K562 (cell line): ENCODE measurements around the gene UBXN4. TPM values are rescaled to one million over a fixed set of nuclear protein-coding genes. Genes with fewer than 3 reads are reported as not detected.

Experiments used
- ESRRA ChIP-seq: fragments of 450-650 bp; IDR thresholded peaks from 2 replicates; pipeline ENCODE4 v1.6.1; 2014; ENCODE audit warnings: low read depth, mild to moderate bottlenecking, moderate library complexity, borderline replicate concordance
- FOXM1 ChIP-seq, 2 experiments: fragments of 450-650 bp in 1 of 2; sonication (generic) in 1 of 2; formaldehyde crosslinking in 1 of 2; IDR thresholded peaks; 2 replicates each; pipeline versions ENCODE4 v1.6.1 to v1.9.0; 2017 to 2022; ENCODE audit warnings: low read depth in 2 of 2, mild to moderate bottlenecking in 2 of 2, missing genetic modification reagents in 1 of 2, moderate library complexity in 1 of 2
- HES1 ChIP-seq: fragments of 450-650 bp; IDR thresholded peaks from 2 replicates; pipeline ENCODE4 v1.6.1; 2016; ENCODE audit warnings: low read depth, mild to moderate bottlenecking, moderate library complexity
- HNRNPUL1 ChIP-seq: fragments of 200-400 bp; formaldehyde crosslinking; IDR thresholded peaks from 2 replicates; pipeline ENCODE4 v1.6.1; 2017; ENCODE audit warnings: low read length
- RUNX1 ChIP-seq: sonication (generic); IDR thresholded peaks from 2 replicates; pipeline ENCODE4 v1.6.1; 2016; ENCODE audit warnings: antibody characterized with exemption, low read depth
- SRSF1 ChIP-seq: fragments of 200-400 bp; formaldehyde crosslinking; IDR thresholded peaks from 2 replicates; pipeline ENCODE4 v1.6.1; 2017; ENCODE audit warnings: mild to moderate bottlenecking, low read depth, low read length, moderate library complexity
- TCF7L2 ChIP-seq: fragments of 150-350 bp; IDR thresholded peaks from 2 replicates; pipeline ENCODE4 v1.6.1; 2016; ENCODE audit warnings: low read depth, mild to moderate bottlenecking, low read length, moderate library complexity
- ZFP30 ChIP-seq: fragments of 250-450 bp; sonication (Bioruptor Pico); IDR thresholded peaks from 2 replicates; pipeline ENCODE4 v1.8.0; 2022; ENCODE audit warnings: moderate library complexity, mild to moderate bottlenecking, inconsistent platforms, borderline replicate concordance
- ZNF551 ChIP-seq: fragments of 250-450 bp; sonication (Bioruptor Pico); IDR thresholded peaks from 2 replicates; pipeline ENCODE4 v1.5.0; 2021; ENCODE audit warnings: mild to moderate bottlenecking, moderate library complexity
- ZNF586 ChIP-seq: fragments of 450-650 bp; formaldehyde crosslinking; conservative IDR thresholded peaks from 2 replicates; pipeline ENCODE4 v1.4.0; 2020; ENCODE audit warnings: mild to moderate bottlenecking, moderate library complexity
- ZSCAN32 ChIP-seq: fragments of 450-650 bp; formaldehyde crosslinking; IDR thresholded peaks from 2 replicates; pipeline ENCODE4 v1.4.0; 2020; ENCODE audit warnings: mild to moderate bottlenecking, moderate library complexity
- polyA plus RNA-seq, 8 experiments: library from polyadenylated mRNA; depleted of rRNA in 4 of 8; stranded (reverse) in 5 of 8; unstranded in 3 of 8; fragments of >200 nt; fragmentation: Nextera tagmentation in 2 of 8; fragmentation: Illumina TruSeq in 1 of 8; extraction: Ambion mirVana in 2 of 8; extraction: Trizol in 1 of 8; gene quantifications; 2 replicates each; pipeline versions ENCODE4 v1.2.1 to v1.2.3, GENCODE V29; 2011 to 2014; ENCODE audit warnings: inconsistent platforms in 1 of 8, missing spikeins in 1 of 8
- total RNA-seq, 7 experiments: library from RNA; depleted of rRNA in 6 of 7; stranded (reverse); fragments of >200 nt in 6 of 7; fragmentation: Illumina TruSeq in 2 of 7; extraction: Trizol in 2 of 7; gene quantifications; 2 replicates each; pipeline versions ENCODE4 v1.2.1 to v1.2.3, GENCODE V29; 2011 to 2021; ENCODE audit warnings: low replicate concordance in 1 of 7
- TF ChIP-seq, protein P1 (sequence below), 2 experiments: fragments of 450-650 bp; IDR thresholded peaks; 2 replicates each; pipeline ENCODE4 v1.6.1; 2016; ENCODE audit warnings: mild to moderate bottlenecking in 2 of 2, borderline replicate concordance in 1 of 2, low read depth in 1 of 2, moderate library complexity in 1 of 2
- TF ChIP-seq, protein P2 (sequence below): fragments of 250-450 bp; sonication (Bioruptor Pico); IDR thresholded peaks from 2 replicates; pipeline ENCODE4 v1.6.1; 2021; ENCODE audit warnings: mild to moderate bottlenecking
- TF ChIP-seq, protein P3 (sequence below), 2 experiments: fragments of 250-450 bp in 1 of 2; fragments of 450-650 bp in 1 of 2; sonication (Bioruptor Pico) in 1 of 2; IDR thresholded peaks; 2 replicates each; pipeline versions ENCODE4 v1.6.1 to v1.8.0; 2016 to 2021; ENCODE audit warnings: mild to moderate bottlenecking in 2 of 2, moderate library complexity in 2 of 2, missing compliant biosample characterization in 1 of 2, missing genetic modification characterization in 1 of 2

UBXN4 gene
- total and polyA plus RNA-seq, 9 of the 15 experiments (the other 6 are each of a cell fraction or from before 2014, with no cell fraction given) = 30.4 to 127 (median 55.3) TPM

DNA sequence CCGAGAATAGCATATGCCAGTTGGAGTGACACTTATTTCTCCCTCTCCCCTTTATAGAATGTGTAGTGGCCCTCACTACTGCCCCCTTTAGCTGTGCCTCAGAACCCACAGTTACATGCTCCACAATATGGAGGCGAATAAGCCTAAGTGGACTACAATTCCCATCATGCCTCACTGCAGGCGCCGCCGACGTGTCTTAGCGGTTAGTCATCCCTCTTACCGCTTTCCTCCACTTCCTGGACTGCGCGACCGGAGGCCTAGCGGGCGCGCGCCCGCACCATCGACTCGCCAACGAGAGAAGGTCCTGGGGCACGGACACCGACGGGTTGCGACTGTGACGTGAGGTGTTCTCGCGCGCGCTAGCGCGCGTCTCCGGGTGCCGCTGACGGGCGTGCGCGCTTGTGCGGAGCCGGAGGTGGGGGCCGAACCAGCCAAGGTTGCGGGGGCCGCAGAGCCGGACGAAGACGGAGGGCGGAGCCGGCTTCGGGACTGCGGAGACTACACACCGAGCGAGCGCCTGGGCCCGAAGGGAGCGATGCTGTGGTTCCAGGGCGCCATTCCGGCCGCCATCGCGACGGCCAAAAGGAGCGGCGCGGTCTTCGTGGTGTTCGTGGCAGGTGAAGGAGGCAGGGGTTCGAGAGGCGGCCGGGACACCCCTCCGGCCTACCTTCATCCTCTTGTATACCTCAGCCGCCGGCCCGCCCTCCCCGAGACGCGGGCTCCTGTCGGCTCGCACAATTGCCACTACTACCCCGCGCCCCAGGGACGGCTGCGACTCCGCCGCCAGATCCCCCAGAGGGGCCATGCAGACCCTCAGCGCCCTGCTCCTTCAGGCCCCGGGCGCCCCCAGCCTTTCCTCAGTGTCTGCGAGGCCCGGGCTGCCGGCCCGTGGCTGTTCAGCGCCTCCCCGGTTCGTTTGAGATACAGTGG is at the start of gene UBXN4 (continued):
- TF ChIP-seq, protein P1, sequence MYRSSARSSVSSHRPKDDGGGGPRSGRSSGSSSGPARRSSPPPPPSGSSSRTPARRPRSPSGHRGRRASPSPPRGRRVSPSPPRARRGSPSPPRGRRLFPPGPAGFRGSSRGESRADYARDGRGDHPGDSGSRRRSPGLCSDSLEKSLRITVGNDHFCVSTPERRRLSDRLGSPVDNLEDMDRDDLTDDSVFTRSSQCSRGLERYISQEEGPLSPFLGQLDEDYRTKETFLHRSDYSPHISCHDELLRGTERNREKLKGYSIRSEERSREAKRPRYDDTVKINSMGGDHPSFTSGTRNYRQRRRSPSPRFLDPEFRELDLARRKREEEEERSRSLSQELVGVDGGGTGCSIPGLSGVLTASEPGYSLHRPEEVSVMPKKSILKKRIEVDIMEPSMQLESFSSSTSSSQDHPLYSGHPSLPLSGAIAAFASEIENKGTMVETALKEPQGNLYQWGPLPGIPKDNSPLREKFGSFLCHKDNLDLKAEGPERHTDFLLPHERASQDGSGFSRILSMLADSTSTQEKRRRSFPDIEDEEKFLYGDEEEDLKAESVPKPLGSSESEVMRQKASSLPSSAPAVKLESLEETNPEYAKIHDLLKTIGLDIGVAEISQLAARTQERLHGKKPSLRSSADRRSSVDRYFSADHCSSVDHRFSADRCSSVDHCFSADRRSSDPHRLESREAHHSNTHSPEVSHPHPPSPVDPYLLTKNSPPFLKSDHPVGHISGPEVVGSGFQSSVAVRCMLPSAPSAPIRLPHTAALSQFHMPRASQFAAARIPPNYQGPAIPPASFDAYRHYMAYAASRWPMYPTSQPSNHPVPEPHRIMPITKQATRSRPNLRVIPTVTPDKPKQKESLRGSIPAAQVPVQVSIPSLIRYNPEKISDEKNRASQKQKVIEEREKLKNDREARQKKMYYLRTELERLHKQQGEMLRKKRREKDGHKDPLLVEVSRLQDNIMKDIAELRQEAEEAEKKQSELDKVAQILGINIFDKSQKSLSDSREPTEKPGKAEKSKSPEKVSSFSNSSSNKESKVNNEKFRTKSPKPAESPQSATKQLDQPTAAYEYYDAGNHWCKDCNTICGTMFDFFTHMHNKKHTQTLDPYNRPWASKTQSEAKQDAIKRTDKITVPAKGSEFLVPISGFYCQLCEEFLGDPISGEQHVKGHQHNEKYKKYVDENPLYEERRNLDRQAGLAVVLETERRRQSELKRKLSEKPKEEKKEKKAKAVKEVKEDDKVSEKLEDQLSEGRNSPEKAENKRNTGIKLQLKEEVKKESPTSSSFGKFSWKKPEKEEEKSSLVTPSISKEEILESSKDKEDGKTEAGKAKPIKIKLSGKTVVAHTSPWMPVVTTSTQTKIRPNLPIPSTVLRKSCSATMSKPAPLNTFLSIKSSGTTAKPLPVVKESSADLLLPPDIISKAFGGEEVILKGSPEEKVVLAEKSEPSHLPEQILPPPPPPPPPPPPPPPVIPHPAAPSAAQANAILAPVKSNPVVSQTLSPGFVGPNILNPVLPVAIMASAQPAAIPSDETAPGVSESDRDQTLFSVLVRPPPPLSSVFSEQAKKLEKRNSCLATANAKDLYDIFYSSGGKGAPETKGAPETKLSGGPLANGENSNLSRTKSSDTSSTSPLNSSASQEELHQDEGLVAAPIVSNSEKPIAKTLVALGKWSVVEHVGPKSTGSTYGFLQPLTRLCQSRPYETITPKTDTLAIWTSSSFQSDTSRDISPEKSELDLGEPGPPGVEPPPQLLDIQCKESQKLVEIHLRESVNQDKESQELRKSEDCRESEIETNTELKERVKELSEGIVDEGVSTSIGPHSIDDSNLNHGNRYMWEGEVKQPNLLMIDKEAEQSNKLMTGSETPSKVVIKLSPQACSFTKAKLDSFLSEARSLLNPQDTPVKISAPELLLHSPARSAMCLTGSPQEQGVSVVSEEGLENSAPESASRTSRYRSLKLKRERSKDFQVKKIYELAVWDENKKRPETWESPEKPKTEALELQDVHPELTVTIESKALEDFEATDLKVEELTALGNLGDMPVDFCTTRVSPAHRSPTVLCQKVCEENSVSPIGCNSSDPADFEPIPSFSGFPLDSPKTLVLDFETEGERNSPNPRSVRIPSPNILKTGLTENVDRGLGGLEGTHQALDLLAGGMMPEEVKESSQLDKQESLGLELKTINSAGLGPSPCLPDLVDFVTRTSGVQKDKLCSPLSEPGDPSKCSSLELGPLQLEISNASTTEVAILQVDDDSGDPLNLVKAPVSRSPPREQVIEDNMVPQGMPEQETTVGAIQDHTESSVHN (IDR thresholded peaks at IDR 0.05; ENCODE audit: borderline replicate concordance in 1 of 2, low read depth in 1 of 2) = no peak
- peak; percentile 45; the same call in 1 of the 2 replicates for TF ChIP-seq ESRRA
- TF ChIP-seq ZNF586 (CRISPR knock-in tag) = no peak
- no peak for TF ChIP-seq TCF7L2
- 0 out of 2 replicates have a peak, but pooled peaks have one; percentile 13 for TF ChIP-seq ZSCAN32
- TF ChIP-seq SRSF1 = no peak
- TF ChIP-seq HNRNPUL1 = no peak
- TF ChIP-seq, protein P2, sequence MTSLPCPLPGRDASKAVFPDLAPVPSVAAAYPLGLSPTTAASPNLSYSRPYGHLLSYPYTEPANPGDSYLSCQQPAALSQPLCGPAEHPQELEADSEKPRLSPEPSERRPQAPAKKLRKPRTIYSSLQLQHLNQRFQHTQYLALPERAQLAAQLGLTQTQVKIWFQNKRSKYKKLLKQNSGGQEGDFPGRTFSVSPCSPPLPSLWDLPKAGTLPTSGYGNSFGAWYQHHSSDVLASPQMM (CRISPR knock-in tag) = no peak
- no peak for TF ChIP-seq HES1
- no peak for TF ChIP-seq FOXM1 (IDR thresholded peaks at IDR 0.05; ENCODE audit: low read depth)
- TF ChIP-seq FOXM1 (CRISPR knock-in tag; IDR thresholded peaks at IDR 0.05; ENCODE audit: low read depth) = no peak
- no peak for TF ChIP-seq ZFP30 (CRISPR knock-in tag)
- TF ChIP-seq RUNX1 = no peak
- TF ChIP-seq, protein P3, sequence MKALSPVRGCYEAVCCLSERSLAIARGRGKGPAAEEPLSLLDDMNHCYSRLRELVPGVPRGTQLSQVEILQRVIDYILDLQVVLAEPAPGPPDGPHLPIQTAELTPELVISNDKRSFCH (CRISPR knock-in tag; IDR thresholded peaks at IDR 0.05) = no peak
- TF ChIP-seq, protein P3 (tag; IDR thresholded peaks at IDR 0.05) = 0 out of 2 replicates have a peak, but pooled peaks have one; percentile 12
- TF ChIP-seq ZNF551 = no peak
